Effector CD8-positive, alpha-beta T cell (primary cell): ENCODE results near the gene PIEZO2.

Experiments used
- DNase-seq: peaks from one replicate; lab custom pipeline; 2025; lab: John Stamatoyannopoulos, UW

Gene PIEZO2

GRCh38 chr18:10745971-10746370 lies 403.4 kb downstream of the PIEZO2 start:
- DNase-seq: no peak

- no peak for DNase-seq
Observed at GRCh38 chr18:10745219-10745618, 404.1 kb downstream of the PIEZO2 start.

GRCh38 chr18:10743766-10744165 lies 405.6 kb downstream of the PIEZO2 start:
- DNase-seq: no peak

- no peak for DNase-seq
Observed at GRCh38 chr18:10739152-10739551, 410.2 kb downstream of the PIEZO2 start.

- no peak for DNase-seq
Observed at GRCh38 chr18:10736984-10737383, 412.4 kb downstream of the PIEZO2 start.

- no peak for DNase-seq
Observed at GRCh38 chr18:10732990-10733389, 416.4 kb downstream of the PIEZO2 start.

- DNase-seq: no peak
Observed at GRCh38 chr18:10727477-10727876, 421.9 kb downstream of the PIEZO2 start.

GRCh38 chr18:10726198-10727068 lies 422.9 kb downstream of the PIEZO2 start:
- DNase-seq: no peak

- no peak for DNase-seq
Observed at GRCh38 chr18:10724666-10725065, 424.7 kb downstream of the PIEZO2 start.

- no peak for DNase-seq
Observed at GRCh38 chr18:10723496-10723895, 425.9 kb downstream of the PIEZO2 start.

- no peak for DNase-seq
Observed at GRCh38 chr18:10718809-10719208, 430.6 kb downstream of the PIEZO2 start.

GRCh38 chr18:10715791-10716190 lies 433.6 kb downstream of the PIEZO2 start:
- DNase-seq: no peak

- no peak for DNase-seq
Observed at GRCh38 chr18:10713409-10713808, 436.0 kb downstream of the PIEZO2 start.

GRCh38 chr18:10707294-10707693 lies 442.1 kb downstream of the PIEZO2 start:
- no peak for DNase-seq

- DNase-seq: no peak
Observed at GRCh38 chr18:10705786-10706185, 443.6 kb downstream of the PIEZO2 start.

GRCh38 chr18:10705291-10705690 lies 444.1 kb downstream of the PIEZO2 start:
- DNase-seq: no peak

GRCh38 chr18:10702206-10702605 lies 447.2 kb downstream of the PIEZO2 start:
- DNase-seq: no peak

- DNase-seq: no peak
Observed at GRCh38 chr18:10690366-10690765, 459.0 kb downstream of the PIEZO2 start.

- DNase-seq: no peak
Observed at GRCh38 chr18:10690035-10690329, 459.4 kb downstream of the PIEZO2 start.

GRCh38 chr18:10689236-10690034 lies 459.9 kb downstream of the PIEZO2 start:
- no peak for DNase-seq

GRCh38 chr18:10688766-10689165 lies 460.6 kb downstream of the PIEZO2 start:
- no peak for DNase-seq

- no peak for DNase-seq
Observed at GRCh38 chr18:10687161-10687925, 462.0 kb downstream of the PIEZO2 start.
